Tibial nerve (tissue), 4 donors: ENCODE measurements around the gene RNF208. TPM values are rescaled to one million over a fixed set of nuclear protein-coding genes. Genes with fewer than 3 reads are reported as not detected.

Experiments
- DNase-seq, 2 donors: peaks; one replicate each; pipeline ENCODE4 v3.0.0-alpha.2; 2019; ENCODE audit warnings: low spot score in 2 of 2
- H3K27ac ChIP-seq, 4 donors: fragments of 200-600 bp; sonication (generic) in 3 of 4; one replicate each; pipeline ENCODE4 v1.5.1; 2017 to 2019; ENCODE audit warnings: mild to moderate bottlenecking in 1 of 4
- H3K27me3 ChIP-seq, 2 donors: fragments of 200-600 bp; sonication (generic) in 1 of 2; one replicate each; pipeline versions ENCODE4 v1.5.1 to v1.6.0; 2017 to 2019
- H3K36me3 ChIP-seq, 3 donors: fragments of 200-600 bp; sonication (generic); one replicate each; pipeline ENCODE4 v1.5.1; 2018 to 2019
- H3K4me1 ChIP-seq, 4 donors: fragments of 200-600 bp; sonication (generic) in 3 of 4; one replicate each; pipeline ENCODE4 v1.5.1; 2017 to 2019
- H3K4me3 ChIP-seq, 4 donors: fragments of 200-600 bp; sonication (generic) in 3 of 4; one replicate each; pipeline ENCODE4 v1.5.1; 2017 to 2019; ENCODE audit warnings: mild to moderate bottlenecking in 1 of 4, moderate library complexity in 1 of 4
- H3K9me3 ChIP-seq, 4 donors: fragments of 200-600 bp; sonication (generic) in 3 of 4; one replicate each; pipeline ENCODE4 v1.5.1; 2017 to 2019
- EP300 ChIP-seq, 2 donors: sonication (generic); formaldehyde crosslinking; IDR thresholded peaks; one replicate each; pipeline ENCODE4 v1.6.1; 2017; ENCODE audit warnings: antibody characterized with exemption in 2 of 2, mild to moderate bottlenecking in 1 of 2
- POLR2A ChIP-seq, 2 donors: fragments of 450-650 bp; IDR thresholded peaks; one replicate each; pipeline ENCODE4 v1.6.1; 2017; ENCODE audit warnings: antibody characterized with exemption in 2 of 2, mild to moderate bottlenecking in 2 of 2, moderate library complexity in 2 of 2
- WGBS, 2 donors: methylation state at CpG; one replicate each; pipeline ENCODE4 v1.1.5; 2018; 5-methylcytosine and 5-hydroxymethylcytosine counted together
- total RNA-seq, 4 donors: library from RNA; depleted of rRNA; stranded (reverse); fragments of >200 nt; gene quantifications; one replicate each; pipeline ENCODE4 v1.1.0, GENCODE V29; 2016
- TF ChIP-seq, protein P1 (sequence below), 5 experiments: fragments of 200-600 bp in 3 of 5; fragments of 450-650 bp in 2 of 5; sonication (generic) in 3 of 5; IDR thresholded peaks; one replicate each; pipeline ENCODE4 v1.5.1; 2016 to 2019; ENCODE audit warnings: antibody characterized with exemption in 5 of 5, mild to moderate bottlenecking in 3 of 5, moderate library complexity in 2 of 5

Gene RNF208
- total RNA-seq, 4 donors from 2014 or later: 0.63 to 8.1 (median 1.5) TPM

DNA sequence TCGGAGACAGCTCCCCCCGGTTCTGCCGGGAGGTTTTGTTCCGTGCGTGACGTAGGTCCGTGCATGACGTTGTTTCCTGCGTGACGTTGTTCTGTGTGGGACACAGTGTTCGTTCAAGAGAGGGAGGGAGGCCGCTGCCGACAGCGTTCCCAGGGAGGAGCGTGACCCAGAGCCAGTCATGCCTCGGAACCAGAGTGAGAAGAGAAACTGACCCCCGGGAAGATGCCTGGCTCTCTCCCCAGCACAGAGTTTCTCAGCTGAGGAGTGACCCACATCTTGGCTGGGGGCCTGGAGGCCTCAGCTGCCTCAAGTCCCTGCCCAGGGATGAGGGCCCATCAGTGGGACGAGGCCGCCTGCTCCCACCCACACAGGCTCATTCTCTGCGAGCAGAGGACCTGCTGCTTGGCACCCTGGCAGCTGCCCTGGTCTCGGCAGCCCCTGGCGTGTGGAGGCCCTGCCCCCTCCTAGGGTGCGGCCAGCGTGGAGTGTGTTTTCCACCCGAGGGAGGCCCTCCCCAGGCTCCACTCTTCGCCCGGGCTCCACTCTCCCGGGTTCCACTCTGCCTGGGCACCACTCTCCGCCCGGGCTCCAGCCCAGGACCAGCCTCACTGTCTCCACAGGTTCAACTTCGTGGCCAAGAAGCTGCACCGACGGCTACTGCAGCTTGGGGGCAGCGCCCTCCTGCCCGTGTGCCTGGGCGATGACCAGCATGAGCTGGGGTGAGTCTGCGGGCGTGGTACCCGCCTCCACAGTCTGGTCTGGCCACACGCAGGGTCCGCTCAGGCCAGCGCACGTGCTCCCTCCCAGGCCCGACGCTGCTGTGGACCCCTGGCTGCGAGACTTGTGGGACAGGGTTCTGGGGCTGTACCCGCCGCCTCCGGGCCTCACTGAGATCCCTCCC lies 8.6 kb downstream of the RNF208 start:
- no peaks in the 10 kb centered on the region for H3K9me3 ChIP-seq
- no peak overlapping the region for H3K4me3 ChIP-seq
- 80 to 87% methylated on average over 33 to 43 of the region's 49 CpGs for WGBS, 2 donors
- TF ChIP-seq EP300 (IDR thresholded peaks at IDR 0.05) (no peak), POLR2A (IDR thresholded peaks at IDR 0.05) (no peak)
- TF ChIP-seq, protein P1, sequence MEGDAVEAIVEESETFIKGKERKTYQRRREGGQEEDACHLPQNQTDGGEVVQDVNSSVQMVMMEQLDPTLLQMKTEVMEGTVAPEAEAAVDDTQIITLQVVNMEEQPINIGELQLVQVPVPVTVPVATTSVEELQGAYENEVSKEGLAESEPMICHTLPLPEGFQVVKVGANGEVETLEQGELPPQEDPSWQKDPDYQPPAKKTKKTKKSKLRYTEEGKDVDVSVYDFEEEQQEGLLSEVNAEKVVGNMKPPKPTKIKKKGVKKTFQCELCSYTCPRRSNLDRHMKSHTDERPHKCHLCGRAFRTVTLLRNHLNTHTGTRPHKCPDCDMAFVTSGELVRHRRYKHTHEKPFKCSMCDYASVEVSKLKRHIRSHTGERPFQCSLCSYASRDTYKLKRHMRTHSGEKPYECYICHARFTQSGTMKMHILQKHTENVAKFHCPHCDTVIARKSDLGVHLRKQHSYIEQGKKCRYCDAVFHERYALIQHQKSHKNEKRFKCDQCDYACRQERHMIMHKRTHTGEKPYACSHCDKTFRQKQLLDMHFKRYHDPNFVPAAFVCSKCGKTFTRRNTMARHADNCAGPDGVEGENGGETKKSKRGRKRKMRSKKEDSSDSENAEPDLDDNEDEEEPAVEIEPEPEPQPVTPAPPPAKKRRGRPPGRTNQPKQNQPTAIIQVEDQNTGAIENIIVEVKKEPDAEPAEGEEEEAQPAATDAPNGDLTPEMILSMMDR (IDR thresholded peaks at IDR 0.05): no peak
- H3K27ac ChIP-seq: peak overlapping the region in 1 of 4 donors; percentile 24
- peaks cover 0 to 59% (median 0%) of the 10 kb centered on the region in 3 donors for H3K36me3 ChIP-seq
- no peak for DNase-seq
- H3K4me1 ChIP-seq: peaks cover 0 to 18% (median 10%) of the 10 kb centered on the region in 4 donors
- no peaks in the 10 kb centered on the region for H3K27me3 ChIP-seq

DNA sequence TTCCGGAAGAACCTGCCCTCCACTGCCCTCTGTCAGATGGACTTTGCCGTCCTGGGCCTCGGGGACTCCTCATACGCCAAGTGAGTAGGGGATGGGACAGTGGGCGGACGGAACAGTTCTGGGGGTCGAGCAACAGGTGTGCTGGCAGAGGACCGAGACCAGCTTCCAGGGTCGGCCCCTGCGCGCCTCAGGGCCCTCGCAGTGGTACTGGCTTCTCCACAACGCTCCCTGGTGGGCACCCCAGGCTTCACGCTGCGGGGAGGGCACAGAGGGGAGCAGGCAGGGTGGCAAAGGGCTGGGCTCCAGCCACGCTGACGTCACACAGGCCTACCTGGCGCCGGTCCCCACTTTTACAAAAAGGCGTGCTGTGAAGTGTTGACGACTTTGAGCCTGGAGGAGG lies 9.5 kb downstream of the RNF208 start:
- TF ChIP-seq, protein P1 (IDR thresholded peaks at IDR 0.05): no peak
- TF ChIP-seq EP300 (IDR thresholded peaks at IDR 0.05): no peak
- TF ChIP-seq POLR2A (IDR thresholded peaks at IDR 0.05): no peak
- H3K4me3 ChIP-seq: no peak overlapping the region
- H3K27me3 ChIP-seq: no peaks in the 10 kb centered on the region
- WGBS, 2 donors: 71 to 87% methylated on average over 17 to 21 of the region's 21 CpGs
- H3K9me3 ChIP-seq: no peaks in the 10 kb centered on the region
- H3K27ac ChIP-seq: no peak overlapping the region
- DNase-seq: no peak
- H3K36me3 ChIP-seq: peaks cover 0 to 65% (median 0%) of the 10 kb centered on the region in 3 donors
- peaks cover 0 to 9% (median 4%) of the 10 kb centered on the region in 4 donors for H3K4me1 ChIP-seq

GRCh38 chr9:137211532-137211931 lies 10.5 kb downstream of the RNF208 start:
- no peak overlapping the region for H3K27ac ChIP-seq
- H3K4me3 ChIP-seq: no peak overlapping the region
- 74 to 78% methylated on average over 13 of the region's 13 CpGs for WGBS, 2 donors
- peaks cover 0 to 63% (median 0%) of the 10 kb centered on the region in 3 donors for H3K36me3 ChIP-seq
- H3K4me1 ChIP-seq: peaks cover 0 to 11% (median 6%) of the 10 kb centered on the region in 4 donors
- TF ChIP-seq EP300 (IDR thresholded peaks at IDR 0.05) (no peak), POLR2A (IDR thresholded peaks at IDR 0.05) (no peak)
- TF ChIP-seq, protein P1 (IDR thresholded peaks at IDR 0.05): no peak
- no peaks in the 10 kb centered on the region for H3K27me3 ChIP-seq
- no peaks in the 10 kb centered on the region for H3K9me3 ChIP-seq
- DNase-seq: no peak

DNA sequence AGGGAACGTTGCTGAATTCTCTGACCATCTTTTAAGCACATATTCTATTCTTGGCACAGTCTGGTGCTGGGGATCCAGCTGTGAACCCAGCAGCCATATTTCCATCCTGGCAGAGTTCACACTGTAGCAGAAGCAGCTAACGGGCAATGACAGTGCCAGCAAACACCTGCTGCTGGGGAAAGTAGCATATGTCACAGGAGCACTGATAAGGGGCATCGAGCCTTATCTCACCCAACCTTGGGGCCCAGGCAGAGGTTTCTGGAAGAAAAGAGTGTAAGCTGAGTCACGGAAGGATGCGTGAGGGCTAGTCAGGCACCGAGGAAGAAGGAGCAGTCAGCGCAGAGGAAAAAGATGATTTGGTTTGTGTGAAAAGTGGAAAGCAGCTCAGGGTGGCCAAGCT lies 15.4 kb downstream of the RNF208 start:
- Histone ChIP-seq H3K4me1 (peaks cover 6 to 53% (median 39%) of the 10 kb centered on the region in 4 donors), H3K27me3 (no peaks in the 10 kb centered on the region), H3K9me3 (no peaks in the 10 kb centered on the region), H3K4me3 (peak overlapping the region in 3 of 4 donors; percentile 96 to 99 (median 96)), H3K36me3 (peaks cover 0 to 31% (median 0%) of the 10 kb centered on the region in 3 donors), H3K27ac (peak overlapping the region in 1 of 4 donors; percentile 89)
- TF ChIP-seq EP300 (IDR thresholded peaks at IDR 0.05) (no peak), POLR2A (IDR thresholded peaks at IDR 0.05) (no peak)
- TF ChIP-seq, protein P1 (IDR thresholded peaks at IDR 0.05): no peak
- WGBS, 2 donors: 85 to 86% methylated on average over 7 of the region's 7 CpGs
- no peak for DNase-seq
